HG03025 (cell line): ENCODE measurements around the gene TSNAX.

ENCODE experiments used
- ATAC-seq: cut with Tn5 transposase; IDR thresholded peaks from one replicate; pipeline ENCODE4 v1.9.1; 2021; ENCODE audit warnings: mild to moderate bottlenecking, moderate library complexity; ENCODE audit not compliant: unreplicated experiment, low FRiP score

The TSNAX gene

GRCh38 chr1:231594749-231595148 is 66.3 kb downstream of the TSNAX start:
- ATAC-seq, result no peak

- no peak for ATAC-seq
Observed at GRCh38 chr1:231596337-231596791, 67.9 kb downstream of the TSNAX start.

GRCh38 chr1:231597971-231598370 is 69.5 kb downstream of the TSNAX start:
- ATAC-seq, result no peak

- no peak for ATAC-seq
Observed at GRCh38 chr1:231600458-231600976, 72.0 kb downstream of the TSNAX start.

GRCh38 chr1:231601824-231602672 is 73.6 kb downstream of the TSNAX start:
- ATAC-seq, result no peak

- ATAC-seq, result no peak
Observed at GRCh38 chr1:231602673-231602984, 74.2 kb downstream of the TSNAX start.

GRCh38 chr1:231603598-231604275 is 75.3 kb downstream of the TSNAX start:
- ATAC-seq, result no peak

- ATAC-seq, result no peak
Observed at GRCh38 chr1:231604276-231604621, 75.8 kb downstream of the TSNAX start.

GRCh38 chr1:231605149-231606100 is 77.0 kb downstream of the TSNAX start:
- ATAC-seq, result no peak

- no peak for ATAC-seq
Observed at GRCh38 chr1:231606712-231607111, 78.2 kb downstream of the TSNAX start.

GRCh38 chr1:231610388-231610787 is 81.9 kb downstream of the TSNAX start:
- no peak for ATAC-seq

- no peak for ATAC-seq
Observed at GRCh38 chr1:231611111-231611510, 82.6 kb downstream of the TSNAX start.

- no peak for ATAC-seq
Observed at GRCh38 chr1:231611851-231612250, 83.4 kb downstream of the TSNAX start.

GRCh38 chr1:231612393-231613089 is 84.1 kb downstream of the TSNAX start:
- peak; percentile 97 for ATAC-seq

GRCh38 chr1:231613419-231614349 is 85.2 kb downstream of the TSNAX start:
- no peak for ATAC-seq
